ENCODE results near the gene PDGFB.

GRCh38 chr22:39255449-39256185 lies 10.8 kb upstream of the PDGFB start:
- TF ChIP-seq FOSL1 (IDR thresholded peaks at IDR 0.05; ENCODE audit: low read depth) (no peak), POLR2A (IDR thresholded peaks at IDR 0.05; ENCODE audit: borderline replicate concordance, extremely low read depth, insufficient read depth, insufficient read length) (no peak), ZNF274 (IDR thresholded peaks at IDR 0.05; ENCODE audit: low read depth, low read length) (no peak), ELF1 (IDR thresholded peaks at IDR 0.05; ENCODE audit: borderline replicate concordance, low read depth) (no peak), POLR2AphosphoS5 (IDR thresholded peaks at IDR 0.05; ENCODE audit: low read depth, low read length) (no peak), CEBPB (IDR thresholded peaks at IDR 0.05; ENCODE audit: low read depth) (no peak), REST (IDR thresholded peaks at IDR 0.05; ENCODE audit: low read depth) (no peak), EZH2phosphoT487 (IDR thresholded peaks at IDR 0.05; ENCODE audit: borderline replicate concordance) (no peak), JUND (IDR thresholded peaks at IDR 0.05) (no peak)
- TF ChIP-seq, protein P1, sequence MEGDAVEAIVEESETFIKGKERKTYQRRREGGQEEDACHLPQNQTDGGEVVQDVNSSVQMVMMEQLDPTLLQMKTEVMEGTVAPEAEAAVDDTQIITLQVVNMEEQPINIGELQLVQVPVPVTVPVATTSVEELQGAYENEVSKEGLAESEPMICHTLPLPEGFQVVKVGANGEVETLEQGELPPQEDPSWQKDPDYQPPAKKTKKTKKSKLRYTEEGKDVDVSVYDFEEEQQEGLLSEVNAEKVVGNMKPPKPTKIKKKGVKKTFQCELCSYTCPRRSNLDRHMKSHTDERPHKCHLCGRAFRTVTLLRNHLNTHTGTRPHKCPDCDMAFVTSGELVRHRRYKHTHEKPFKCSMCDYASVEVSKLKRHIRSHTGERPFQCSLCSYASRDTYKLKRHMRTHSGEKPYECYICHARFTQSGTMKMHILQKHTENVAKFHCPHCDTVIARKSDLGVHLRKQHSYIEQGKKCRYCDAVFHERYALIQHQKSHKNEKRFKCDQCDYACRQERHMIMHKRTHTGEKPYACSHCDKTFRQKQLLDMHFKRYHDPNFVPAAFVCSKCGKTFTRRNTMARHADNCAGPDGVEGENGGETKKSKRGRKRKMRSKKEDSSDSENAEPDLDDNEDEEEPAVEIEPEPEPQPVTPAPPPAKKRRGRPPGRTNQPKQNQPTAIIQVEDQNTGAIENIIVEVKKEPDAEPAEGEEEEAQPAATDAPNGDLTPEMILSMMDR (IDR thresholded peaks at IDR 0.05 in 2 of 3, conservative IDR thresholded peaks at IDR 0.05 in 1 of 3; ENCODE audit: borderline replicate concordance in 1 of 3, insufficient read depth in 1 of 3, low read depth in 2 of 3, low read length in 2 of 3) = no peak
- TF ChIP-seq, protein P2, sequence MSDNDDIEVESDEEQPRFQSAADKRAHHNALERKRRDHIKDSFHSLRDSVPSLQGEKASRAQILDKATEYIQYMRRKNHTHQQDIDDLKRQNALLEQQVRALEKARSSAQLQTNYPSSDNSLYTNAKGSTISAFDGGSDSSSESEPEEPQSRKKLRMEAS (IDR thresholded peaks at IDR 0.05) = no peak

All from HCT116 (cell line).